Activated CD4-positive, CD25-positive, alpha-beta regulatory T cell treated with anti-CD3 and anti-CD28 coated beads, Interleukin-2, amount 50 U/mL, for 24 hours (primary cell): ENCODE measurements around the gene OVOL2.
"Not testable (repeated sequence)": the region's sequence is repeated elsewhere in the genome, so short reads cannot be mapped to it uniquely, and the experiment has no call there.

ENCODE experiments used
- ATAC-seq, 2 donors: fragments of 150-1000 bp; cut with Tn5 transposase; one replicate each; pipeline ENCODE4 v1.10.0; 2021; ENCODE audit warnings: mild to moderate bottlenecking in 1 of 2, moderate library complexity in 1 of 2

Gene OVOL2

DNA sequence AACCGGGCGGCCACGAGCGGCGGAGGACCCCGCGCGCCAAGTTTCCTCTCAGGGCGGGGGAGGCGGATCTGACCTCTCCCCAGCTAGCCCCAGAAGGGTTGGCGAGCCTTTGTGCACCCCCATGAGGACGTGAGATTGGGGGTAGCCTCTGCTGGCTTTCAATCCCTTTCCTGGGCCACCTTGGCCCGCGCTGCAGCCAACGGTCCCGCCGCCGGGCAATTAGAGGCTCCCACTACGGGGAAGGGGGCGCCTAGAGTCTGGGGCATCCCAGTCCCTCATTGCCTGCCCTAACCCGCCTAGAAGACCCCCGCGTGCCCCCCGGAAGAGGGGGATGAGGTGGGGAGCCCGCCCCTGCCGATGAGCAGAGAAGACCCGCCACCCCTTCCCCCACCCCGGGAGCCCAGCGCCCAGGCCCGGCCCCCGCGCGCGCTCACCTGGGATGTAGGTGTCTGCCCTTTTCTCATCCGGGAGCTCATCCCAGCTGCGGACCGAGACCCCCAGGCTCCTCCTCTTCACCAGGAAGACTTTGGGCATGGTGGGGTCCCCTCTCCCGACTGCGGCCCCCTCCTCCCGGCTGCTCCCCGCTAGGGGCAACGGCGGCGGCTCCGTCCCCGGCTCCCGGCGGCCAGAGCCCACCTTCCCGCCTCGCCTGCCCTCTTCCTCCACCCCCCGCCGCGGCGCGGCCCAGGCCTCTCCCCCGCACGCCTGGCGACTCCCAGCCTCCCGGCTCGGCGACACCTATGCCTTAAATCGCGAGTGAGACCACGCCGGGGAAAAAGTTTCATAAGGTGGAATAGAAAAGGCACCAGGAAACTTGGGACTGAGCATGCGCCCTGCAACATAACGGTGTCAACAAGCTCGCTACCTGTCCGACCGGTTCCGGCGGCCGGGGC, at the start of gene OVOL2:
Gene OVOL2 (minus strand): TSS at position 816 of the 893 bp plus-strand sequence. CDS start 282 bp downstream, at position 534.
- ATAC-seq: no peak

- ATAC-seq: no peak
Observed at GRCh38 chr20:18103497-18103896, 45.8 kb upstream of the OVOL2 start.

GRCh38 chr20:18101125-18101810, 43.6 kb upstream of the OVOL2 start:
- ATAC-seq: no peak

GRCh38 chr20:18100569-18100968, 42.9 kb upstream of the OVOL2 start:
- ATAC-seq: not testable (repeated sequence)

DNA sequence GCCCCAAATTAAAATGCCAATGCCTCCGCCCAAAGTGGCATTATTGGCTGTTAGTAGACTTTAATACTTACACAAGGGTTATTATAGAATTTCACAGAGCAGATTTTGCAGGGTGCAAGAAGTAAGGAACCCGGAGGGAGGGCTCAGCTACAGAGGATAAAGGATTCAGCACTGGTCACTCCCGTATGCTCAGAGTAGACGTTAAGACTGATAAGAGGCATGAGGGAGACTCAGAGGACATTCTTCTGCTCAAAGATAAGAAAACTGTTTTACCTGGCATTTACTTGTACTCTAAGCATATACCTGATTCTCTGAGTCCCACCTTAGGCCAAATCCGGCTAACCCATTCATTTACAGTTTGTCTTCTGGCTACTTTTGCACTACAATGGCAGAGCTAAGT, 36.5 kb upstream of the OVOL2 start:
- no peak for ATAC-seq

DNA sequence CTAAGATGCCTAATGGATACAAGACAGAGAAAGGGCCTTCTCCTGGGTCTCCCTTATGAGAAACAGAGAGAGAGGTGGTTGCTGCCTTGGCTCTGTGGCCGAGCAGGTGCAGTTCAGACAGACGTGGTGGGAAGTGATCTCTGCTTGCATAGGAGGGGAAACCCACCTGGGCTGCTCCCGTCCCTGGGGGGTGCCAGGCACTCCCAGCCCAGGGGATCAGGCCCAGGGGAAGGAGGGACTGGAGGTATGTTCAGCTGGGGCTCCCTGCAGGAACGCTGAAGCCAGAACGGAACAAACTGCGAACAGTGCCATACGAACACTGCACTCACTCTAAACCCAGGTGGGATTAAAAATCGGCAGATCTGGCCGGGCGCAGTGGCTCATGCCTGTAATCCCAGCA, 35.7 kb upstream of the OVOL2 start:
- no peak for ATAC-seq

- ATAC-seq: no peak
Observed at GRCh38 chr20:18092890-18093289, 35.2 kb upstream of the OVOL2 start.

GRCh38 chr20:18091623-18092022, 33.9 kb upstream of the OVOL2 start:
- no peak for ATAC-seq

DNA sequence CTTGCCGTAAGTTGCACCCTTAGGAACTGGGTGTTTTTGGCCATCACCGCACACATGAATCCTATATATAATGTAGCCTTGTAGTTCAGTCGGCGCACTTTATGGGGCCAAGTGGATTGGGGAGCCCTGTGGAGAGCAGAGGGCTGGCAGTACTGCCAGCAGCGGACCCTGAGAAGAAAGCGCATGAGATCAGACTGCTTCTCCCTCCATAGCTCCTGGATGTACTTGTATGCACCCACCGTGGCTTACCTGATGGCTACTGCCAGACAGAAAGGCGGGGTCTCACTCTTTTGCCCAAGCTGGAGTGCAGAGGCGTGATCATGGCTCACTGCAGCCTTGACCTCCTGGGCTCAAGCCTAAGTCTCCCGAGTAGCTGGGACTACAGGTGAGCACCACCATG, 32.8 kb upstream of the OVOL2 start:
- no peak for ATAC-seq

DNA sequence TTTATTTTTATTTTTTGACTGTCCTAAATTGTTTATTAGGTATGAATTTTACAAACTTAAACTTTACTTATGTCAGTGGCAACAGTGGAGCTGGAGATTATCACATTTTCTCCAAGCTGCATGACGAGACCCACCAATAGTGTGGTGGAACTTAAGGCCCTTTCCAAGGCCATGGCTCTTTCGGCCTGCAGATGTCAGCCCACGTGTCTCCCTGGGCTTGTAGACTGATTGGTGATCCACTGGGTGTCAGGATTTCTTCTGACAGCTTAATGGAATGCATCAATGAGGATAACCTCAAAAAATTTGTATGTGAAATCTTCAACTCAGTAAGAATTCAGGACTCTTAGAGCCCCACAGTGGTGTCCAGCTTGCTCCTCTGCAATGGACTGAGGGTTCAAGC, 32.3 kb upstream of the OVOL2 start:
- no peak for ATAC-seq

DNA sequence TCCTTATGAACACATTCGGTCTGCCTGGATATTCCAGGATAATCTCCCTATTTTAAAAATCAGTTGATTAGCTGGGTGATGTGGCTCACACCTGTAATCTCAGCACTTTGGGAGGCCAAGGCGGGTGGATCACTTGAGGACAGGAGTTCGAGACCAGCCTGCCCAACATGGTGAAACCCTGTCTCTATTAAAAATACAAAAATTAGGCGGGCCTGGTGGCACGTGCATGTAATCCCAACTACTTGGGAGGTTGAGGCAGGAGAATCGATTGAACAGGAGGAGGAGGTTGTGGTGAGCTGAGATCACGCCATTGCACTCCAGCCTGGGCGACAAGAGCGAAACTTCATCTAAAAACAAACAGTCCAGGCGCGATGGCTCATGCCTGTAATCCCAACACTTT, 31.1 kb upstream of the OVOL2 start:
- ATAC-seq: not testable (repeated sequence)

DNA sequence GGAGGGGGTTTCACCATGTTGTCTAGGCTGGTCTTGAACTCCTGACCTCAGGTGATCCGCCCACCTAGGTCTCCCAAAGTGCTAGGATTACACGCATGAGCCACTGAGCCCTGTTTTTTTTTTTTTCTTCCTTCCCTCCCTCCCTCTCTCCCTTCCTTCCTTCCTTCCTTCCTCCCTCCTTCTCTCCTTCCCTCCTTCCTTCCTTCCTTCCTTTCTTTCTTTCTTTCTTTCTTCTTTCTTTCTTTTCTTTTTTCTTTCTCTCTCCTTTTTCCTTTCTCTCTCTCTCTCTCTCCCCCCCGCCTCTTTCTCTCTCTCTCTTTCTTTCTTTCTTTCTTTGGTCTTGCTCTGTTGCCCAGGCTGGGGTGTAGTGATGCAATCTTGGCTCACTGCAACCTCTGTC, 30.6 kb upstream of the OVOL2 start:
- ATAC-seq: not testable (repeated sequence)

DNA sequence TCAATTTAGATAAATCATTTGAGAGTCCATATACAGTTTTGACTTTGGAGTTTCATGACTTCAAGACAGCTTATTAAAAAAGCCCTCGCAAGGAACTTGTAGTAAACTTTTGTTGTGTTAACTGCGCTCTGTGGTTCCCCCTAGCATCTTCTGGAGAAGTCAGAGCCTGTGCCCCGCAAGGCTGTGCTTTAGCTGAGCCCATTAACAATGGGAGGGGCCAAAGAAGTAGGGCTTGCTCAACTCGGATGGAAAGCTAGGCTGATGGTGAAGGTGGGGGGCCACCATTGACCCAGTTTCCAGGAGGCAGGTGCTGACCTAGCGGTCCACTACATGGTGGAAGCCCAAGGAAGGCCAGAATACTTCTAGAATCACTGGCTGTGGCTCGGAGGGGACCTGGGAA, 29.3 kb upstream of the OVOL2 start:
- ATAC-seq: no peak

DNA sequence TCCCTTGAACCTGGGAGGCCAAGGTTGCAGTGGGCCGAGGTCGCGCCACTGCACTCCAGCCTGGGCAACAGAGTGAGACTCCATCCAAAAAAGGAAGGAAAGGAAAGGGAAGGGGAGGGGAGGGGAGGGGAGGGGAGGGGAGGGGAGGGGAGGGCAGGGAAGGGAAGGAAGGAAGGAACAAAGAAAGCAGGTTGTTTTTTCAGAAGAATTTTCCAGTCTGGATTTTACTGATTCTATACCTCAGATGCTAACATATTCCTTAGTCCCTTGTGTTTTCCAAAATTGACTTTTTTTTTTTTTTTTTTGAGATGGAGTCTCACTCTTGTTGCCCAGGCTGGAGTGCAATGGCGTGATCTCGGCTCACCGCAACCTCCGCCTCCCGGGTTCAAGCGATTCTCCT, 23.1 kb upstream of the OVOL2 start:
- ATAC-seq: not testable (repeated sequence)

- ATAC-seq: no peak
Observed at GRCh38 chr20:18079756-18080353, 22.1 kb upstream of the OVOL2 start.

DNA sequence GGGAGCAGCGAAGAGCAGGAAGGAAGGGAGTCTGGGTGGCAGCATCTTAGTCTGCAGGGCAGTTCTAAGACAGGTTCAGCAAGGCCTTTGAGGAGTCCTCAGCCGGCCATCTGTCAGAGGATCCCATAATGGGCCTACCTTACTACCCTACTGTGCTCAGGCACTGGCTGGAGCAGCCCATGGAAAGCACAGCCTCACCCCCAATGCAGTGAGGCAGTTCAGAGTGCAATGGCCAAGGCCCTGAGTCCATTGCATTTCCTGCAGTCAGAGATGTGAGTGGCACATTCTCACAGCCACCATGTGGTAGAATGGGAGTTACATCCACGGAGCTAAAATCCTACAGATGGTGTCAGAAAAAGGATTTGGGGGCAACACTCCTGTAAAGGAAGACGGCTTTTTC, 19.4 kb upstream of the OVOL2 start:
- no peak for ATAC-seq

DNA sequence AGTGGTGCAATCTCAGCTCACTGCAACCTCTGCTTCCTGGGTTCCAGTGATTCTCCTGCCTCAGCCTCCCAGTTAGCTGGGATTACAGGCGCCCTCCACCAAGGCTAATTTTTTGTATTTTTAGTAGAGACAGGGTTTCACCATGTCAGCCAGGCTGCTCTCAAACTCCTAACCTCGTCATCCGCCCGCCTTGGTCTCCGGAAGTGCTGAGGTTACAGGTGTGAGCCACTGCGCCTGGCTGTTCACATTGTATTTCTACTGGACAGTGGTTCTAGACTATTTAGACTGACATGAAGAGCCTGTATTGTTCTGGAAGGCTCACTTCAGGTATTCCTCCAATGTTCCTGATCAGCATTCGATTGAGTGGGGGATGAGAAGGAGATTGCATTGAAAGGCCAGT, 14.8 kb upstream of the OVOL2 start:
- ATAC-seq: no peak

- ATAC-seq: no peak
Observed at GRCh38 chr20:18066421-18067333, 9.0 kb upstream of the OVOL2 start.

DNA sequence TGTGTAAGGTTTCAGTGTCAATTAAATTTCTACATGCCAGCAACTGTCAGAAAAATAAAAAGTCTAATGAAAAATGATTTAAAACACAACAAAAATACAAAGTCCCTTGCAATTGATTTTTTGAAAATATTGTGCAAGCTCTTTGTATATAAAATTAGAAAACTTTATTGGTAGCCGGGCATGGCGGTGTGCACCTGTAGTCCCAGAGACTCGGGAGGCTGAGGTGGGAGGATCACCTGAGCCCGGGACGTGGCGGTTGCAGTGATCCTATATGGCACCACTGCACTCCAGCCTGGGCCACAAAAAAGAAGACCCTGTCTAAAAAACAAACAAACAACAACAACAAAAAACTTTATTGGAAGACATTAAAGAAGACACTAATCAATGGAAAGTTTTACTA, 6.0 kb upstream of the OVOL2 start:
- no peak for ATAC-seq

DNA sequence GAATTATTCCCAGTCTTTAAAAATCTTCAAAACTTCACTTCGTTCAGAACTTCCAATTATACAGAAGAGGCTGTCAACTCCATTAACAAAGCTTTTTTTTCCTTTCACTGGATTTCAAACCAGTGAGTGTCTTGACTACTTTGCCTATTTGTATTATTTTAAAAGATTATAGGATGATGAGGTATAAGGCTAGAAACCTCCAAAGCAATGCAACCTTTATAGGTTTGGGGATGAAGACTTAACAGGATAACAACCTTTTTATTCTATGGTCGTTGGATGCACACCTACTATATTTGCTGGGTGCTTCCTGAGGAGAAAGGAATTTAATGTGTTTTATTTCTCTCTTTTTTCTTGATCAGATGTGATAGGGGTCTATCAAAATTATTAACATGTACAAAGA, 1.9 kb upstream of the OVOL2 start:
- ATAC-seq: no peak

DNA sequence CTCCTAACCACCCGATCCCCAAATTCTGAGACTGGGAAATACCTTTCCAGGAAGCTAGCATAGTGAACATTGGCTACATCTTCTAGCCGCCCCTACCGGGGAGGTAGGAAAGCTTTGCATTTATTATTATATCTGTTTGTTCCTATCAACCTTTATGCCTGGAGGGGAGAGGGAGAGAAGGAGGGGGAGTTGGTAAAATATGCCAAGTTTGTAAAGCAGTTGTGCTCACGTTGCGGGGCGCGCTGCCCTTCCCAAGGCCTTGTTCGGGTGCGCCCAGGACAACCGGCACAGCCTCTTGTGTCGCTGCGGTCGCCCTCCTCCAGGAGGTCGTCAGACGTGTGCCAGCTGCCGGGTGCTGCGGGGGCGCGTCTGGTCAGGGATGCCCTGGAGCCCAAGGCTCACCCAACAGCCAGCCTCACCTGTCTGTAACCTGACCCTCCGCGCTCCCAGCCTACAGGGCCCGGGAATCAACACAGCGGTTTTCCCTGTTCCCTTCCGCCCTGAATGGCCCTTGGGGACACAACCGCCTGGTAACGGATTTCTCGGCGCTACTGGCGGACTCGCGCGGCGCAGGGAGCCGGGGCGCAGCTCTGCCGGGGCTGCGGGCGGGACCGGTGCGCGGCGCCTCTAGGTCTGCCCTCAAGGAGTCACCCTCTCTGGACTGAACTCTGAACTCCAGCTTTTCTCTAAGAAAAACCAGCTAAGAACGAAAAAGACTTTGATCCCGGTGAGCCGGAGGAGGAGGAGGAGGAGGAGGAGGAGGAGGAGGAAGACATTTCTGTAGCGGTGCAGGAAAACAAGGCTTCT, 1.1 kb upstream of the OVOL2 start:
- no peak for ATAC-seq

DNA sequence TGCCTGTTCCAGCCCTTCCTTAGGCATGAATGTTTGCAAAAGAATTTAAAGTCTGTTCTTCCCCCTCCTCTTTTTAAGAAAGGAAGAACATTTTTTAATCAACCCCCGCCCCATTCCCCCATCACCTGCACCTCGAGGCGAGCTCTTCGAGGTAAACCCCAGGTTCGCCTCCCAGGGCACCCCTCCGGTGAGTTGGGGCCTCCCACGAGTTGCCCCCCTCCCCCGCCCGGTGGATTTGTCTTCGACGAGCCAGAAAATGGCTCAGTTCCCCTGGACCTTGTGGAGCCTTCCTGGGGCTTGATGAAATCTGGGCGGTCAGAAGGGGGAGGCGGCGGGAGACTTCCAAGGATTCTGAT, 256 bp upstream of the OVOL2 start:
- ATAC-seq: no peak
